Activated naive CD8-positive, alpha-beta T cell treated with anti-CD3 and anti-CD28 coated beads, Interleukin-2, amount 50 U/mL, for 24 hours (primary cell): ENCODE measurements around the gene FAP.

Experiments
- ATAC-seq: fragments of 150-1000 bp; cut with Tn5 transposase; one replicate; pipeline ENCODE4 v1.10.0; 2021
- DNase-seq: peaks from one replicate; pipeline ENCODE4 v3.0.0; 2021
- H3K27ac Mint-ChIP-seq: one replicate; pipeline ENCODE4 v1.8.0; 2021; ENCODE audit warnings: mild to moderate bottlenecking, mixed read lengths
- H3K27me3 Mint-ChIP-seq: one replicate; pipeline ENCODE4 v1.8.0; 2021; ENCODE audit warnings: mixed read lengths
- H3K36me3 Mint-ChIP-seq: one replicate; pipeline ENCODE4 v1.8.0; 2021; ENCODE audit warnings: low read depth, mixed read lengths
- H3K4me1 Mint-ChIP-seq: one replicate; pipeline ENCODE4 v1.8.0; 2021; ENCODE audit warnings: mixed read lengths
- H3K4me3 Mint-ChIP-seq: one replicate; pipeline ENCODE4 v1.8.0; 2021; ENCODE audit warnings: mild to moderate bottlenecking, moderate library complexity, mixed read lengths
- H3K9me3 Mint-ChIP-seq: one replicate; pipeline ENCODE4 v1.8.0; 2021; ENCODE audit warnings: mixed read lengths

Gene FAP

DNA sequence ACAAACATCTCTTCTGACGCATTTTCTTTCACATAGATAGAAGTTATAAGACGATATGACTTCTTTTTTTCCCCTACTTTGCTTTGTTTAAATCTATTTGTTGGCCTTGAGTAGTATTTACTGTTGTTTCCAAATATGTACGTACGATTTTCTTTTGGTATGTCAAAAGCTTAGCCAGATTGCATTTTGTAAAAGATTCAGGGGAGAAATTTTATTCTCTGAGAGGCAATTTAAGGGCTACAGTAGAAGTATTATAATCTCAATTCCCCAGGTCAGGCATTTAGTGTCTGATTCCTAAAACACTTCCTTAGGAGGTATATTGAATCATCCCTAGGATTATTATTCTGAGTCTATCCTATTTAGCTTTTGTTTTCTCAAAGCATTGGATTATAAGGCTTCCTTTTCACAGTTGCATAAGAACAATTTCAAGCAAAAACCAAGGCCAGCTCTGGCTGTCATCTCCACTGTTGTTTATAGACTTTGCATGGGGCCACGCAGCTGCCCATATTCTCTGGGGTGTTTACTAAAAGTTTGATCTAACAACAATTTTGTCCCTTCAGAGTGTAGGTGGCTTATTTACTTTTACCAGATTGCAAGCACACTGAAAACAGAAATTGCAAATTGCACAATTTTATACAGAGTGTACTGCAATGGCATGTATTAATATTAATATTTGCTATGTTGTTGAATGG, 57.6 kb downstream of the FAP start:
- no peaks in the 10 kb centered on the region for H3K4me1 Mint-ChIP-seq
- no peak overlapping the region for H3K4me3 Mint-ChIP-seq
- no peak for DNase-seq
- H3K36me3 Mint-ChIP-seq = no peaks in the 10 kb centered on the region
- no peak for ATAC-seq
- H3K27me3 Mint-ChIP-seq = peaks cover 4% of the 10 kb centered on the region
- H3K27ac Mint-ChIP-seq = no peak overlapping the region
- no peaks in the 10 kb centered on the region for H3K9me3 Mint-ChIP-seq

DNA sequence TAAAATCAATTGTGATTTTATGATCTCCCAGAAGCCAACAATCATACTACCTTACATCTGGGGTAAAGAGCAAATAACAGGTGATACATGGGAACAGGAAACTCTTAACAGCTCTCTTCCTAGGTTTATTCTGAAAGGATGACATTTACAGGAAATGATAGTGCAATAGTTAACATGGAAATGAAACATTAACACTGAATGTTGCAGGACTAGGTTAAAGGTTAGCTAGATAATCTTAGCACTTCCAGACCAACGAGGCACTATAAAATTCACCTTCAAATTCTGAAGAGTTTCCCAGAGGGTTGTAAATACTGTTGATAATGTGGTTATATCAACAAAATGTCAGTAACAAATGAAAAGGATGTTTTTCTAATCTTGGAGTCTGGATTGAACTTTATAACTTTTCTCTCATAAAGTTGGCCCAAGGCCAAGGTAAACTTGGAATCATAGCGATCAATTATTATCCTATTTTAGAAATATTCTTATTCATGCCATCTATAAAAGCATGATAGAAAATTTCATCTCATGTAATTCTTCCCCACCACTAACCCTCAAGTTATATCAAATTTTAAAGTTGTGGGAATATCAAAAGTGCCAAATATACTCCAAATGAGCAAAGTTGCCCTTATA, 58.3 kb downstream of the FAP start:
- no peak for ATAC-seq
- Mint-ChIP-seq H3K27ac (no peak overlapping the region), H3K9me3 (no peaks in the 10 kb centered on the region), H3K27me3 (no peaks in the 10 kb centered on the region), H3K4me3 (no peak overlapping the region), H3K4me1 (no peaks in the 10 kb centered on the region), H3K36me3 (no peaks in the 10 kb centered on the region)
- no peak for DNase-seq

DNA sequence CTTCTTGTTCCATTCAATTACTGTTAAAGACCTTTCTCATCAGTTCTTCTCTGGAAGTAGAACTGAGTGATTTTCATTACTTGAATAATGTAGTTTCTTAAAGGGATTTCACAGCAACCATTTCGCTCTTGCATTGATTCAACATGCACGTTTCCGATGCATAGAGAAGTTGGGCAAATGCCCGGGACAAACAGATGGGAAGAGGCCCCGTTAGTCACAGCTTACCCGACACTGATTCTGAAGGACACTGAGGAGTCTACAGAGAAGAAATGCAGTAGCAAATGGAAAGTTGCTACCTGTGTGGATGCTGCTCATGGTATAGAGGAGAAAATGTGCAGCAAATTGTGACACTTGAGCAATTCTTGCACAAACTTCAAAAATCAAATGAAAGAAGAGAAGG, 58.9 kb downstream of the FAP start:
- Mint-ChIP-seq H3K4me1 (no peaks in the 10 kb centered on the region), H3K27me3 (peaks cover 2% of the 10 kb centered on the region)

DNA sequence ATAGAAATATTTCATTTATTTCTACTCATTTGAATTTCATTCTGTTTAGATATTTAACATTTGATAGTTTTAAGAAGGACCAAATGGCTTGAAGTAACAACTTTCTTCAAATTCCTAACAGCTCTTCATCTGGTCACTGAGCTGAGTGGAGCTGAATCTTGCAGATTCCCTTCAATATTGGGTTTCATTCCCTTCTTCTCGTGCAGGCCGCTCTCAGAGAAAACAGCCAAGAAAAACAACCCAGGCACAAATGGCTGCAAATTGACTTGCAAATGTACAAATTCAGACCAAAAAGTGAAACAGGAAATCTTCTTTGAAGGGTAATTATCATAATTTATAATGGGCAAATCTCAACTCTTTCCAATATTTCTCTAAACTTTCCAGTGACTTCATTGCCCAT, 60.9 kb downstream of the FAP start:
- Mint-ChIP-seq H3K27ac (no peak overlapping the region), H3K9me3 (no peaks in the 10 kb centered on the region), H3K36me3 (no peaks in the 10 kb centered on the region), H3K27me3 (peaks cover 6% of the 10 kb centered on the region), H3K4me1 (no peaks in the 10 kb centered on the region), H3K4me3 (no peak overlapping the region)
- ATAC-seq (no peak), DNase-seq (no peak)

More for the DNA sequence above, 58.9 kb downstream of the FAP start:
- Mint-ChIP-seq H3K36me3 (no peaks in the 10 kb centered on the region), H3K27ac (no peak overlapping the region), H3K4me3 (no peak overlapping the region), H3K9me3 (no peaks in the 10 kb centered on the region)
- ATAC-seq = no peak
- DNase-seq = no peak

DNA sequence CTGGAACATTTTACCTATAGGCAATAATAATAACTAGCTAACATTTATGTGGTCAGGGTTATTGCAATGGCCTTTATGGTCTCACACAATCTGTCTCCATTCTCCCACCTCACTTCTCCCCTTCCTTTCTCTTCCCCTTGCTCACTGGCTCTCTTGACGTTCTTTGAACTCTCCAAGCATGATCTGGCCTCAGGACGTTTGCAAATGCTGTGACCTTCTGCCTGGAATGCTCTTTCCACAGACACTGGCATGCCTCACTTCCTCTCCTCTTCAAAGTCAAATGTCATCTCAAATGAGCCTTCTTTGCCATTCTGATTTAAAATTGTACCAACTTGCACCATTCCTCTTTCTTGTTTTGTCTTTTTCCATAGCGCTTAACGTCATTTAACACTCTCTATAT, 65.9 kb downstream of the FAP start:
- no peak for DNase-seq
- Mint-ChIP-seq H3K27ac (no peak overlapping the region), H3K4me3 (no peak overlapping the region), H3K36me3 (no peaks in the 10 kb centered on the region), H3K27me3 (peaks cover 8% of the 10 kb centered on the region), H3K9me3 (no peaks in the 10 kb centered on the region), H3K4me1 (no peaks in the 10 kb centered on the region)
- no peak for ATAC-seq

DNA sequence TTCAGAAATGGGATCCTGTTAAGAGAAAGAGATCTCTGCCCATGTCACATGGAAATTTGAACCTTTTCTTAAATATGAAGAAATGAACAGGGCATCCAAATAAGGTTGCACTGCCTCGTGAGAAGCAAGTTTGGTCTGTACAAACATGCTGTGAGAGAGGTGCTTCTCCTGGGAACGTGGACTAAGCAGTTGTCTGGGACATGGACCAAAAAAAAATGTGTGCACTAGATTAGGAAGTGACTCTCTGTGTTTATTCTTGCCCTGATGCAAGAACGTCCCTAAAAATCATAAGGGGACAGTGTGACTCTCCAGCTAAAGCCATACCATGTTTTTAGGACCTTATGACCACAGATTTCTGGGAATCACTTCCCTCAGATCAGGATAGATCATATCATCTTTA, 67.5 kb downstream of the FAP start:
- Mint-ChIP-seq H3K4me1 (no peaks in the 10 kb centered on the region), H3K36me3 (no peaks in the 10 kb centered on the region), H3K27ac (no peak overlapping the region), H3K9me3 (no peaks in the 10 kb centered on the region), H3K27me3 (peaks cover 8% of the 10 kb centered on the region), H3K4me3 (no peak overlapping the region)
- ATAC-seq (no peak), DNase-seq (no peak)

DNA sequence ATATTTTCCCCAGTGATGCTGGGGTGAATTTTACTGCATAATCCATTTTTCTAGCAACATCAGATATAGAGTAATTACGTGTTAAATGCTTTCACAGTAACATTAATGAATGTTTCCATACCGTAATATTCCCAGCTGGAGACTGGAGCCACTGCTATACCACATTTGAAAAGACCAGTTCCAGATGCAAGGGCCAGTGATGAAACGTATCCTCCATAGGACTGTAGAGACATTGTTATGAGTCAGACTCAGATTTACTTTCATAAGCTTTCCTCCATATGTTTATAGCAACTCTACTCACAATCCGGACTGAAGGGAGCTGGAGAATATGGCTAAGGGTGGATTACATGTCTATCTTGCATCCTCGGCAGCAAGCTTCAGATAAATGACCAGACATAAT, 68.5 kb downstream of the FAP start:
- Mint-ChIP-seq H3K27ac (no peak overlapping the region), H3K27me3 (peaks cover 9% of the 10 kb centered on the region), H3K9me3 (no peaks in the 10 kb centered on the region), H3K36me3 (no peaks in the 10 kb centered on the region), H3K4me1 (no peaks in the 10 kb centered on the region), H3K4me3 (no peak overlapping the region)
- no peak for DNase-seq
- ATAC-seq = no peak

DNA sequence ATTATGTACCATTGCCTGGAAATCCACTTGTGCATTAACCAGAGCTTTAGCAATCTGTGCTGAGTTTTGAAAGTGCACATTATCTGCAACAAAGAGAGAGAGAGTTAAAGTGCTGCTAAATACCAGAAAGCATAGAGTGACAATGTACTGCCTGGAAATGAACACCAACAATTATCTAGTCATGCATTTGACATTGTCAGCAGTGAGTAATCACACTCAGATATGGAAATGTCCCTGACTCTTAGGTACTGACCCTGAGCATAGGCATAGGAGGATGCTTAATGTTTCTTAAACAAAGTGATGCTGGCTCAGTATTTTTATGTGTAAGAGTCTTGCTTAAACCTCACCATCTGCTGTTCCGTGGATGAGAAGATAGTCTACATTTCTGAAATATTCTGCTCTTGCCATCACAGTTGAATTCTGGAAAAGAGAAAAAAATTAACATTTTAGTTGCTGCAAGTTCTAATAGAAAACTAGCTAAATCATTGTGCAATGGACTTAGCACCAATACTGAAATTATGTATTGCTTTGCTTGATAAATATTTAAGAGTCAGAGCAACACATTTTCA, 70.4 kb downstream of the FAP start:
- H3K9me3 Mint-ChIP-seq = no peaks in the 10 kb centered on the region
- DNase-seq = no peak
- no peak overlapping the region for H3K27ac Mint-ChIP-seq
- no peak overlapping the region for H3K4me3 Mint-ChIP-seq
- no peaks in the 10 kb centered on the region for H3K36me3 Mint-ChIP-seq
- no peaks in the 10 kb centered on the region for H3K4me1 Mint-ChIP-seq
- H3K27me3 Mint-ChIP-seq = peaks cover 13% of the 10 kb centered on the region
- no peak for ATAC-seq

DNA sequence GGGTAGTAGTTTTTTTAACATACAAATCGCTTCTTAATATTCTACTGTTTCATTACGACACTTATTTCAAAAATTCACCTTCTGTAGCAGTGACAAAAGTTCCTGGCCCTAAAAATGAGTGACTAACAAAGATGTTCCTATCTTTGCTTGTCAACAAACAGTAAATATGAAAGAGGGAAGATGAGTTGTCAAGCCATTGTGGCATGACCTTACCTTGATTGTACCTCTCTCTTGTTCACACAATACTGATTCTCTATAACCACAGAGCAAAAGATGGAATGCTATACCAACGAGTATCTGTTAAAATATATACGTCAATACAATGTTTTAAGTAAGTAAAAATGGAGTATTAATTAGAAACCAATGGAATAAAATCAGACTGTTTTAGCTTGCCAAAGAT, 76.5 kb downstream of the FAP start:
- Mint-ChIP-seq H3K27me3 (peaks cover 12% of the 10 kb centered on the region), H3K9me3 (no peaks in the 10 kb centered on the region), H3K4me1 (peaks cover 5% of the 10 kb centered on the region), H3K4me3 (no peak overlapping the region), H3K27ac (no peak overlapping the region), H3K36me3 (no peaks in the 10 kb centered on the region)
- no peak for DNase-seq
- ATAC-seq = no peak

DNA sequence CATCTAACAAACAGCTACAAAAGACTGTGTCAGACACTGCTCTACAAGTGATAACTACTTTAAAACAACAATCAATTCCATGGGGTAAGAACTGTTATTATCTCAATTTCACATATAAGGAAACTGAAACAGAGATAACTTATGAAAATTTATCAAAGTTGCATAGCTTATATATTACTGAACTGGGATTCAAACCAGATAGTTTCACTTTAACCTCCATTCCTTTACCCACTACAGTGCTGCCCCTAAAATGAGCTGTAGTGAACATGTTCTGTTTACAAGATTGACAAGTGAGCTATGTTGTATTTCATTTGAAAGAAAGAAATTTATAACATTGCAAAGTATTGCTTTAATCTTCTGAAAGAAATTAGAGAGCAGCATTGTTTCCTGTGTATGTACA, 77.1 kb downstream of the FAP start:
- Mint-ChIP-seq H3K4me1 (peaks cover 5% of the 10 kb centered on the region), H3K36me3 (no peaks in the 10 kb centered on the region), H3K9me3 (no peaks in the 10 kb centered on the region), H3K27ac (no peak overlapping the region), H3K27me3 (peaks cover 14% of the 10 kb centered on the region), H3K4me3 (no peak overlapping the region)
- ATAC-seq (no peak), DNase-seq (no peak)

DNA sequence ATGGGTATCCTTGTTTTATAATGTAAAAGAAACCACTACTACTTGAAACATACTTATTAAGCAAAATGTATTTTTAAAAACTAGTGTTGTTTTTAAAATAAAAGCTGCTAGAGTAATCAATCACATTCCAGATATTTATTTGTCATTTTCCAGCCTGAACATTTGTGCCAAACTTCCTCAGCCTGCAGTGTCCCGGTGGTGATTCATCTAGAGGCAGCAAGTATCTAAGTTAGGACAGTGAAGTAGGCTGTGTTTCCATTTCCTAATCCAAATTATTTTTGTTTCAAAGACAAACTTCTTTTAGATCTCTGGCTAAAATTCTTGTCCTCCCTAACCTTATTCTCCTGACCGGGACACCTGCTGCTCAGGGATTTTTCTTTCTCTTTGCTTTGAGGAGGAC, 78.4 kb downstream of the FAP start:
- Mint-ChIP-seq H3K27me3 (peaks cover 18% of the 10 kb centered on the region), H3K36me3 (no peaks in the 10 kb centered on the region), H3K4me1 (peaks cover 5% of the 10 kb centered on the region), H3K27ac (no peak overlapping the region), H3K4me3 (no peak overlapping the region), H3K9me3 (no peaks in the 10 kb centered on the region)
- DNase-seq (no peak), ATAC-seq (no peak)

DNA sequence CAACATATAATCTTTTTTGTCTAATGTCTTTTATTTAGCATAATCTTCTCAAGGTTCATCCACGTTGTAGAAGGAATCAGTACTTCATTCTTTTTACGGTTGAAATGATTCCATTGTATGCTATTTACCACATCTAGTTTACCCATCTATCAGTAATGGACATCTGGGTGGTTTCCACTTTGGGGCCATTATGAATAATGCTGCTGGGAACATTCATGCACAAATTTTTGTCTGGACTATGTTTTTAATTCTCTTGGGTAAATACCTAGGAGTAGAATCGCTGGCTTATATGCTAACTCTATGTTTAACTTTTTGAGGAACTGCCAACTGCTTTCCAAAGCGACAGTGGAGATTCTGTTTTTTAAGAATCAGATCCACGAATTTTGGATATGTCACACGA, 83.8 kb downstream of the FAP start:
- no peaks in the 10 kb centered on the region for H3K4me1 Mint-ChIP-seq
- peaks cover 9% of the 10 kb centered on the region for H3K27me3 Mint-ChIP-seq
- no peaks in the 10 kb centered on the region for H3K36me3 Mint-ChIP-seq
- H3K9me3 Mint-ChIP-seq = no peaks in the 10 kb centered on the region
- H3K27ac Mint-ChIP-seq = no peak overlapping the region
- ATAC-seq (no peak), DNase-seq (no peak)
- no peak overlapping the region for H3K4me3 Mint-ChIP-seq

DNA sequence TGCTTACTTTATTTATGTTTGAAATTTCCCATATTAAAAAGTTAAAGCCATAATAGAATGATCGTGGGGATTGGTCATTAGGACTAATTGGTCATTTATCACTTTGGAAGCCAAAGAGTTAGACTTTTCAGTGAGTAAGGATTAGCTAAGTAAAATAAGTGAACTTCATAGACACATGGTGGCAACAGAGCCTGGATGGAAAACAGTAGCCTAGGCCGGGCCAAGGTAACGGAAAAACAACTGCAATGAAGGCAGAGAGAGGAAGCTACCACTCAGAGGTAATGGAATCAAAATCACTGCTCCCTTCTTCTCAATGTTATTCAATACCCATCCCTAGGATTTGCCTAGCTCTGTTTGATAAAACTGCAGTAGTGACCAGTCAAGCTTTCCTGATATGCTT, 87.1 kb downstream of the FAP start:
- H3K4me1 Mint-ChIP-seq = peaks cover 4% of the 10 kb centered on the region
- H3K27me3 Mint-ChIP-seq = peaks cover 22% of the 10 kb centered on the region
- H3K4me3 Mint-ChIP-seq = no peak overlapping the region
- H3K27ac Mint-ChIP-seq = no peak overlapping the region
- H3K36me3 Mint-ChIP-seq = no peaks in the 10 kb centered on the region
- H3K9me3 Mint-ChIP-seq = no peaks in the 10 kb centered on the region
- ATAC-seq (no peak), DNase-seq (no peak)

DNA sequence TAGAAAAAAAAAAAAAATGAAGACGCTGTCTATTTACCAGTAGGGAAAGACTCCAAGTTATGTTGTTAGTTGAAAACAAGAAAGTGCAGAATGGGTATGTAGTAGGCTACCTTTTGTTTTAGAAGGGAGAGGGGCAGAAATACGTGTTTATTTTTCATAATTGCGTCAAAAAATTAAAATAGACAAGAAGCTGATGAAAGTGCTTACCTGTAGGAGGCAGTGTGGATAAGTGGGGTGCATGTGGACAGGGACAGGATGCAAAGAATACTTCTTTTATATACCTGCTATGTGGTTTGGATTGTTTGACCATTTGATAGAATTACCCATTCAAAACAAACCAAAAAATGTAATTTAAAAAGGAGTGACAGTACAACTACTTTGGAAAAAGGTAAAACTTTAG, 88.2 kb downstream of the FAP start:
- no peaks in the 10 kb centered on the region for H3K36me3 Mint-ChIP-seq
- no peaks in the 10 kb centered on the region for H3K9me3 Mint-ChIP-seq
- no peak overlapping the region for H3K4me3 Mint-ChIP-seq
- H3K27me3 Mint-ChIP-seq = peaks cover 19% of the 10 kb centered on the region
- ATAC-seq = no peak
- H3K4me1 Mint-ChIP-seq = peaks cover 4% of the 10 kb centered on the region
- DNase-seq = no peak
- no peak overlapping the region for H3K27ac Mint-ChIP-seq

DNA sequence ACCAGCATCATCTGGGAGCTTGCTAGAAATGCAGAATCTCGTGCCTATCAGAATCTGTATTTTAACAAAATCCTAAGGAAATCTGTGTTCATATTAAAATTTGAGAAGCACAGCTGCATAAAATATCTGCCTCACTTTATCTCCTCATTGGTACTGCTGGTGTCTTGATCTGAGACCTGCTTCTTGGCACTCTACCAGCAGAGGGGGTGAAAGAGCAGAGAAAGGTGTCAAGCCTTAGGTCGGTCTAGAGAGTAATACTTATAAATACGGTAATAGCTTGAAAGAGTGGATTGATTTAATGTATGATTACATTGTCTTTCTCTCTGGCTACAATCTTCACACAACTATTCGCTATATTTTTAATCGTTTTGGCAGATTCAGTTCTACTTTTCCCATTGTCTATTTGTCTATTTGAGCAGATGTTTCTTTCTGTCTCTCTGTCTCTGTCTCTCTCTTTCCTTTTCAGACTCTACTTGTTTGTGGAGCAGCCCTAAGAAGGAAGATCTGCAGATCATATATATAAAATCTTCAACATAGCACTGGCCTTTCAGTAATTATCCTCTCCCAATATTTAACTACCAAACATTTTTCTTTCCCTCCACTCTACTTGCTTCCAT, 89.5 kb downstream of the FAP start:
- no peak overlapping the region for H3K4me3 Mint-ChIP-seq
- peak; percentile 64 for DNase-seq
- no peak overlapping the region for H3K27ac Mint-ChIP-seq

More for the DNA sequence above, 89.5 kb downstream of the FAP start:
- H3K9me3 Mint-ChIP-seq = no peaks in the 10 kb centered on the region
- no peaks in the 10 kb centered on the region for H3K36me3 Mint-ChIP-seq
- peaks cover 18% of the 10 kb centered on the region for H3K27me3 Mint-ChIP-seq
- peaks cover 4% of the 10 kb centered on the region for H3K4me1 Mint-ChIP-seq
- ATAC-seq = peak; percentile 86
